Naive thymus-derived CD8-positive, alpha-beta T cell (primary cell): ENCODE results near the gene DICER1. TPM values are rescaled to one million over a fixed set of nuclear protein-coding genes. Genes with fewer than 3 reads are reported as not detected.
A peak's percentile ranks its signal among the peaks of the same experiment; 100 is the strongest.

Source experiments
- ATAC-seq, 2 donors: fragments of 150-1000 bp; cut with Tn5 transposase in 1 of 2; sonication (Bioruptor Pico), chemical (Tn5 transposase) in 1 of 2; 1 replicate in 1 of 2; 2 replicates in 1 of 2; pipeline ENCODE4 v1.10.0; 2021; ENCODE audit warnings: mild to moderate bottlenecking in 2 of 2, moderate library complexity in 2 of 2
- POLR2A ChIA-PET: fragments of 350-600 bp; sonication (Branson Sonifier 250); formaldehyde crosslinking; loops from one replicate; lab custom pipeline; 2021; ENCODE audit warnings: antibody characterized with exemption; lab: Charles Lee
- DNase-seq, 10 donors: peaks; one replicate each; pipeline versions ENCODE4 v3.0.0 to v3.0.0-alpha.2; 2020 to 2022
- H3K27ac Mint-ChIP-seq, 10 donors: one replicate each; pipeline ENCODE4 v1.8.0; 2020 to 2022; ENCODE audit warnings: mild to moderate bottlenecking in 10 of 10, mixed read lengths in 10 of 10, moderate library complexity in 4 of 10, inconsistent platforms in 1 of 10
- H3K27me3 Mint-ChIP-seq, 5 donors: one replicate each; pipeline ENCODE4 v1.8.0; 2021 to 2022; ENCODE audit warnings: mixed read lengths in 5 of 5
- H3K36me3 Mint-ChIP-seq, 3 donors: one replicate each; pipeline ENCODE4 v1.8.0; 2020 to 2022; ENCODE audit warnings: mixed read lengths in 3 of 3, mild to moderate bottlenecking in 2 of 3, inconsistent platforms in 1 of 3
- H3K4me1 Mint-ChIP-seq, 4 donors: one replicate each; pipeline ENCODE4 v1.8.0; 2021 to 2022; ENCODE audit warnings: mixed read lengths in 4 of 4
- H3K4me3 Mint-ChIP-seq, 10 donors: one replicate each; pipeline ENCODE4 v1.8.0; 2020 to 2022; ENCODE audit warnings: mild to moderate bottlenecking in 10 of 10, mixed read lengths in 10 of 10, moderate library complexity in 6 of 10, inconsistent platforms in 1 of 10
- H3K9me3 Mint-ChIP-seq, 9 donors: one replicate each; pipeline ENCODE4 v1.8.0; 2020 to 2022; ENCODE audit warnings: mixed read lengths in 9 of 9, mild to moderate bottlenecking in 3 of 9, inconsistent platforms in 1 of 9, moderate library complexity in 1 of 9
- polyA plus RNA-seq, 3 donors: library from polyadenylated mRNA; unstranded; fragments of 300-500 nt; fragmentation: Illumina TruSeq; gene quantifications; one replicate each; pipeline ENCODE4 v1.2.3, GENCODE V29; 2021
- total RNA-seq, 8 experiments: library from RNA in 2 of 8; stranded (reverse) in 2 of 8; gene quantifications; one replicate each; pipeline ENCODE4 v1.2.3 and lab custom pipeline; 2021 to 2026

DICER1 gene
- total and polyA plus RNA-seq, 5 experiments from 2014 or later = 9.4 to 68.2 (median 10.1) TPM

DNA sequence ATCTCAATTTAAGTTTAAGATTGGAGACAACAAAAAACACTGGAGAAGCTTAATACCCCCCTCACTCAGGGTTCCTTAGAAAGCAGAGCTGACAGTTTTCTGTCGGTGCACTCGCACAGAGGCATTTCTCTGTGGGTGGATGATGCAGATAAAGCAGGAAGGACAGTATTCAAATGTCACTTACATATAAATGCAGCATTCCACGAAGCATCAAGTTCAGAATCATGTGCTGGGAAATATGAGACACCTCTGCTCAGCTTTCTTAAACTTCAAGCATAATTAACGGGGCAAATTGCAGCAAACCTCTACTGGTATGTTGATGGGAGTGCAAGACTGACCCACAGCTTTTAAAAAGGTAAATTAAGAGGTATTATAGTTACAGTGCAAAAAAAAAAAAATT is 68.7 kb downstream of the DICER1 start:
- POLR2A ChIA-PET = interaction anchor here (0.7 kb wide), 1 partner anchor 473 kb away, joined by 3 read pairs; no protein-coding TSS in a partner anchor
- no peak overlapping the region for H3K4me3 Mint-ChIP-seq
- DNase-seq (no peak), ATAC-seq (no peak)
- no peaks in the 10 kb centered on the region for H3K9me3 Mint-ChIP-seq
- H3K27me3 Mint-ChIP-seq = no peaks in the 10 kb centered on the region
- peaks cover 0 to 3% (median 0%) of the 10 kb centered on the region in 4 donors for H3K4me1 Mint-ChIP-seq
- no peak overlapping the region for H3K27ac Mint-ChIP-seq
- peaks cover 13 to 82% (median 16%) of the 10 kb centered on the region in 3 donors for H3K36me3 Mint-ChIP-seq

DNA sequence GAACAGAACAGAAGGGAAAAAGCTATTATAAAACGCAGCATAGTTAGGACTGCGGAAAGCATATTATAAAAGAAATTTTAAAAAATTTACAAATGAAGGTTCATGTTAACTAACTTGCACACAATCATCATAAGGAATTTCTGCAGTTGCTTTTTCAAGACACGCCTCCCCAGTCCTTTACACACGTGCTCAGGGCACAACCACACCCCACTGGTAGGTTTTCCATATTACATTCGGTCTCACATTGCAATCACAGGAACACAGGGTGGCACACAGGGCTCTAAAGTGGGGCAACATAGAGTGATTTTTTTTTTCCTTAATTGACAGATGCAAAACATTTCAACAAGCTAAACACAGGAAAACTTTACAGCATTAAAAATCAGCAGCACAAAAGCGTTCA is 69.7 kb downstream of the DICER1 start:
- no peak for DNase-seq
- Mint-ChIP-seq H3K36me3 (peaks cover 12 to 72% (median 13%) of the 10 kb centered on the region in 3 donors), H3K4me1 (peaks cover 0 to 3% (median 0%) of the 10 kb centered on the region in 4 donors), H3K27me3 (no peaks in the 10 kb centered on the region), H3K9me3 (no peaks in the 10 kb centered on the region), H3K4me3 (no peak overlapping the region), H3K27ac (peak overlapping the region in 3 of 10 donors; percentile 13 to 87 (median 61))
- POLR2A ChIA-PET = no interaction called here
- no peak for ATAC-seq

- no peak for DNase-seq
- Mint-ChIP-seq H3K4me1 (peaks cover 0 to 5% (median 0%) of the 10 kb centered on the region in 4 donors), H3K4me3 (no peak overlapping the region), H3K36me3 (peaks cover 10 to 49% (median 12%) of the 10 kb centered on the region in 3 donors), H3K9me3 (no peaks in the 10 kb centered on the region), H3K27me3 (no peaks in the 10 kb centered on the region), H3K27ac (peak overlapping the region in 5 of 10 donors; percentile 4 to 61 (median 30))
- no peak for ATAC-seq
- POLR2A ChIA-PET = no interaction called here
These were observed 72.0 kb downstream of the DICER1 start for GRCh38 chr14:95085321-95085720.

DNA sequence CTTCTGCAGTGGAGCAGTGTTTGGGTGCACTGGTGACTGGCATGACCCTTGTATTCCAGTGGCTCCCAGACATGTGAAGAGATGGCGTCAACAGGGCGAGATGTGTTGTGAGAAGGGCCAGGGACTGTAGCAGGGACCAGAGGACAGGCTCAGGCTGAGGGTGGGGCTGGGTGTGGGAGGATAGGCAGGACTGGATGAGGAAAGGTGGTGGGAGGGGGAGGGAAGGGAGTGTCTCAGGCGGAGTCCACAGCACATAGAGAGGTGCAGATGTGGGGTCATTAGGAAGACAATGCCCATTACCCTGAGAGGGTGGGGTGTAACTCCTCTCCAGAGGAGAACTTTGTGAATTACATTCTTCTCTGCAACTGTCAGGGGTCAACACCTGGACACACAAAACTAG is 78.5 kb downstream of the DICER1 start:
- POLR2A ChIA-PET = no interaction called here
- Mint-ChIP-seq H3K27ac (no peak overlapping the region), H3K9me3 (peaks cover 0 to 2% (median 0%) of the 10 kb centered on the region in 9 donors), H3K4me1 (peaks cover 0 to 2% (median 0%) of the 10 kb centered on the region in 4 donors), H3K27me3 (peaks cover 0 to 2% (median 0%) of the 10 kb centered on the region in 5 donors), H3K4me3 (no peak overlapping the region), H3K36me3 (peaks cover 0 to 1% (median 0%) of the 10 kb centered on the region in 3 donors)
- no peak for DNase-seq
- no peak for ATAC-seq

DNA sequence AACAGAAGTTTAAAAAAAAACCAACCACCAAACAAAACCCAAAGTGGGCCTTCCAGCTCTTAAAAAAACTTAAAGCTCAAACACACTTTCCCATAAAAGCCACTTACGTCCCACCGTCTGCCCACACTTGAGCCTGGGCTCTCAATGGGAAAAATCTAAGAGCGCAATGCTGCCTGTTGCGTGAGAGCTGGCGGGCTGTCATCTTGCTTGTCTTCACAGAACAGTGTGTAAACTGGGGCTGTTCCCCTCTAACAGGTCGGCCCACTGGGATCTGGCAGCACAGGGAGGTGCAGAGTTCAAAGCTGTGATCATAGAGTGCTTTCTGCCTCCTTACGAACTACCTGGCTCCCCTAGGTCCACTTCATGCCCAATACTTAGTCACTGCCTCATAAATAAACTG is 80.0 kb downstream of the DICER1 start:
- Mint-ChIP-seq H3K27ac (no peak overlapping the region), H3K4me3 (no peak overlapping the region), H3K36me3 (no peaks in the 10 kb centered on the region), H3K4me1 (no peaks in the 10 kb centered on the region), H3K27me3 (peaks cover 0 to 3% (median 2%) of the 10 kb centered on the region in 5 donors), H3K9me3 (peaks cover 0 to 2% (median 0%) of the 10 kb centered on the region in 9 donors)
- POLR2A ChIA-PET = no interaction called here
- no peak for ATAC-seq
- DNase-seq = no peak

DNA sequence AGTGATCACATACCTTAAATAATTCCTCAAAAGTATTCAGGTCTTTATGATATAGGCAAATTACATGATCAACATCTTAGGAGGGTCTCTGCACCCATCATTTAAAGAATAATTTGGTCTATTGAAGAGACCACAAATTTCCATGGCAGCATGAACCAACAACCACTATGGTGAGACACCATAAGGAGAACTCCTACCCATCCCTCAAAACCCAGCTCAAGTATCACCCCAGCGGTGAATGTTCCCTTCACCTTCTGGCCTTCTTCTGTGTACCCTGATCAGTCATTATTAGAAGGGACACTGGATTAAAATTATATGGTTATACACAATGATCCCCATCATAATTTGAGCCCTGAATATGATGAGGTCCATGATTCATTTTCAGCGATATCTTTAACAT is 81.5 kb downstream of the DICER1 start:
- Mint-ChIP-seq H3K4me1 (no peaks in the 10 kb centered on the region), H3K9me3 (peaks cover 0 to 2% (median 0%) of the 10 kb centered on the region in 9 donors), H3K27me3 (peaks cover 0 to 7% (median 2%) of the 10 kb centered on the region in 5 donors), H3K27ac (no peak overlapping the region), H3K36me3 (no peaks in the 10 kb centered on the region), H3K4me3 (no peak overlapping the region)
- DNase-seq = no peak
- ATAC-seq = no peak
- POLR2A ChIA-PET = no interaction called here

DNA sequence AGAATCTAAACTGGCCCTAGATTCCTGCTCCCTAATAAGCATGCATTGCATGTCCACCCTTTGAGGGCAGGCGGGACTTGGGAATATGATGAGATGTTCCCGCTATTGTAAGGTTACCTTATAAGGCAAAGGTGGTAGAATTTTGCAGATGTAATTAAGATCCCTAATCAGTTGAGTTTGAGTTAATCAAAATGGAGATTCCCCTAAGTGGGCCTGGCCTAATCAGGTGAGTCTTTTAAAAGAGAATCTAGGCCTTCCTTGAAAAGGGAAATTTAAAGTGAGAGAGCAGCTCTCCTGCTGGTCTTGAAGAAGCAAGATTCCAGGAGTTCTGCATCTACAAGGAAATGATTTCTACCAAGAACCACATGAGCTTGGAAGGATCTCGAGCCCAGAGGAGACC is 83.4 kb downstream of the DICER1 start:
- peaks cover 0 to 2% (median 0%) of the 10 kb centered on the region in 9 donors for H3K9me3 Mint-ChIP-seq
- H3K27ac Mint-ChIP-seq = no peak overlapping the region
- peaks cover 2 to 12% (median 4%) of the 10 kb centered on the region in 5 donors for H3K27me3 Mint-ChIP-seq
- POLR2A ChIA-PET = no interaction called here
- DNase-seq = no peak
- no peak for ATAC-seq
- H3K4me1 Mint-ChIP-seq = no peaks in the 10 kb centered on the region
- H3K36me3 Mint-ChIP-seq = no peaks in the 10 kb centered on the region
- H3K4me3 Mint-ChIP-seq = no peak overlapping the region

GRCh38 chr14:95072310-95072905 is 84.9 kb downstream of the DICER1 start:
- POLR2A ChIA-PET = no interaction called here
- DNase-seq (no peak), ATAC-seq (no peak)
- no peak overlapping the region for H3K4me3 Mint-ChIP-seq
- peaks cover 0 to 2% (median 0%) of the 10 kb centered on the region in 4 donors for H3K4me1 Mint-ChIP-seq
- H3K27me3 Mint-ChIP-seq = peaks cover 6 to 25% (median 9%) of the 10 kb centered on the region in 5 donors
- no peak overlapping the region for H3K27ac Mint-ChIP-seq
- no peaks in the 10 kb centered on the region for H3K36me3 Mint-ChIP-seq
- peaks cover 0 to 2% (median 0%) of the 10 kb centered on the region in 9 donors for H3K9me3 Mint-ChIP-seq

- no peak for ATAC-seq
- no peak overlapping the region for H3K27ac Mint-ChIP-seq
- H3K4me1 Mint-ChIP-seq = peaks cover 0 to 2% (median 0%) of the 10 kb centered on the region in 4 donors
- H3K27me3 Mint-ChIP-seq = peaks cover 6 to 25% (median 9%) of the 10 kb centered on the region in 5 donors
- no peak overlapping the region for H3K4me3 Mint-ChIP-seq
- H3K9me3 Mint-ChIP-seq = peaks cover 0 to 2% (median 0%) of the 10 kb centered on the region in 9 donors
- POLR2A ChIA-PET = no interaction called here
- no peak for DNase-seq
- H3K36me3 Mint-ChIP-seq = no peaks in the 10 kb centered on the region
These were observed 85.6 kb downstream of the DICER1 start for GRCh38 chr14:95071649-95072280.

- Mint-ChIP-seq H3K4me1 (peaks cover 0 to 2% (median 0%) of the 10 kb centered on the region in 4 donors), H3K4me3 (no peak overlapping the region), H3K27ac (no peak overlapping the region), H3K36me3 (no peaks in the 10 kb centered on the region), H3K27me3 (peaks cover 4 to 23% (median 9%) of the 10 kb centered on the region in 5 donors), H3K9me3 (peaks cover 0 to 2% (median 0%) of the 10 kb centered on the region in 9 donors)
- ATAC-seq (no peak), DNase-seq (no peak)
- POLR2A ChIA-PET = no interaction called here
These were observed 86.4 kb downstream of the DICER1 start for GRCh38 chr14:95070748-95071435.

GRCh38 chr14:95069547-95069946 is 87.8 kb downstream of the DICER1 start:
- Mint-ChIP-seq H3K27ac (no peak overlapping the region), H3K9me3 (peaks cover 0 to 2% (median 0%) of the 10 kb centered on the region in 9 donors), H3K4me1 (peaks cover 0 to 2% (median 0%) of the 10 kb centered on the region in 4 donors), H3K4me3 (no peak overlapping the region), H3K27me3 (peaks cover 4 to 23% (median 9%) of the 10 kb centered on the region in 5 donors), H3K36me3 (no peaks in the 10 kb centered on the region)
- ATAC-seq = no peak
- POLR2A ChIA-PET = no interaction called here
- DNase-seq = no peak

GRCh38 chr14:95069018-95069417 is 88.3 kb downstream of the DICER1 start:
- POLR2A ChIA-PET = no interaction called here
- Mint-ChIP-seq H3K27me3 (peaks cover 4 to 23% (median 9%) of the 10 kb centered on the region in 5 donors), H3K27ac (no peak overlapping the region), H3K36me3 (no peaks in the 10 kb centered on the region), H3K4me1 (peaks cover 0 to 2% (median 0%) of the 10 kb centered on the region in 4 donors), H3K9me3 (peaks cover 0 to 2% (median 0%) of the 10 kb centered on the region in 9 donors), H3K4me3 (no peak overlapping the region)
- ATAC-seq (no peak), DNase-seq (no peak)

- POLR2A ChIA-PET = no interaction called here
- DNase-seq = no peak
- Mint-ChIP-seq H3K4me1 (peaks cover 0 to 2% (median 0%) of the 10 kb centered on the region in 4 donors), H3K9me3 (peaks cover 0 to 2% (median 0%) of the 10 kb centered on the region in 9 donors), H3K27ac (no peak overlapping the region), H3K36me3 (no peaks in the 10 kb centered on the region), H3K4me3 (no peak overlapping the region), H3K27me3 (peaks cover 4 to 23% (median 9%) of the 10 kb centered on the region in 5 donors)
- ATAC-seq = no peak
These were observed 88.8 kb downstream of the DICER1 start for GRCh38 chr14:95068521-95068920.
